ENCODE data around the gene COX5B.

COX5B gene

GRCh38 chr2:97654309-97654708, 8.4 kb downstream of the COX5B start:
- Histone ChIP-seq H4K20me1 (peaks cover 0 to 24% (median 0%) of the 10 kb centered on the region in 11 experiments; a peak in 5 of 22 replicates), H3K4me3 (no peak overlapping the region), H3K4me2 (no peak overlapping the region; a peak in 1 of 22 replicates), H3K9me3 (replicated peaks in 1 of 11) (peaks cover 0 to 17% (median 12%) of the 10 kb centered on the region in 11 experiments; a peak in 18 of 22 replicates), H3K4me1 (peaks cover 0 to 29% (median 3%) of the 10 kb centered on the region in 10 experiments; a peak in 7 of 20 replicates), H3K27me3 (no peaks in the 10 kb centered on the region), H3K36me3 (peaks cover 68 to 90% (median 76%) of the 10 kb centered on the region in 11 experiments), H3K27ac (no peak overlapping the region), H3K9ac (no peak overlapping the region)
- TF ChIP-seq Cebpa-rat (IDR thresholded peaks at IDR 0.05), result no peak

- H3K36me3 ChIP-seq, result peaks cover 67 to 90% (median 76%) of the 10 kb centered on the region in 11 experiments
- no peaks in the 10 kb centered on the region for H3K27me3 ChIP-seq
- H4K20me1 ChIP-seq, result peaks cover 0 to 28% (median 4%) of the 10 kb centered on the region in 11 experiments; a peak in 7 of 22 replicates
Observed at GRCh38 chr2:97654791-97655190, 8.9 kb downstream of the COX5B start.

GRCh38 chr2:97656129-97656755, 10.4 kb downstream of the COX5B start:
- H3K36me3 ChIP-seq, result peaks cover 55 to 90% (median 78%) of the 10 kb centered on the region in 11 experiments

More at GRCh38 chr2:97654791-97655190, 8.9 kb downstream of the COX5B start:
- peaks cover 0 to 17% (median 12%) of the 10 kb centered on the region in 11 experiments; a peak in 18 of 22 replicates for H3K9me3 ChIP-seq (replicated peaks in 1 of 11)
- no peak for TF ChIP-seq Cebpa-rat (IDR thresholded peaks at IDR 0.05)
- H3K4me1 ChIP-seq, result peaks cover 0 to 34% (median 3%) of the 10 kb centered on the region in 10 experiments; a peak in 8 of 20 replicates
- H3K27ac ChIP-seq, result no peak overlapping the region
- no peak overlapping the region for H3K9ac ChIP-seq
- H3K4me2 ChIP-seq, result no peak overlapping the region; a peak in 1 of 22 replicates
- H3K4me3 ChIP-seq, result no peak overlapping the region

GRCh38 chr2:97656905-97657587, 11.2 kb downstream of the COX5B start:
- Histone ChIP-seq H3K27ac (no peak overlapping the region), H3K4me2 (no peak overlapping the region), H3K4me3 (no peak overlapping the region), H4K20me1 (peaks cover 0 to 51% (median 21%) of the 10 kb centered on the region in 11 experiments; a peak in 14 of 22 replicates), H3K9ac (no peak overlapping the region), H3K27me3 (no peaks in the 10 kb centered on the region), H3K9me3 (replicated peaks in 1 of 11) (peaks cover 0 to 17% (median 12%) of the 10 kb centered on the region in 11 experiments; a peak in 18 of 22 replicates), H3K36me3 (peaks cover 55 to 97% (median 80%) of the 10 kb centered on the region in 11 experiments), H3K4me1 (peaks cover 12 to 56% (median 20%) of the 10 kb centered on the region in 10 experiments)
- TF ChIP-seq Cebpa-rat (IDR thresholded peaks at IDR 0.05), result no peak

More at GRCh38 chr2:97656129-97656755, 10.4 kb downstream of the COX5B start:
- Histone ChIP-seq H3K4me2 (no peak overlapping the region), H3K9ac (no peak overlapping the region), H3K27ac (no peak overlapping the region), H3K9me3 (replicated peaks in 1 of 11) (peaks cover 0 to 17% (median 12%) of the 10 kb centered on the region in 11 experiments; a peak in 18 of 22 replicates), H3K4me3 (no peak overlapping the region), H3K27me3 (no peaks in the 10 kb centered on the region), H4K20me1 (peaks cover 0 to 43% (median 17%) of the 10 kb centered on the region in 11 experiments; a peak in 13 of 22 replicates), H3K4me1 (peaks cover 4 to 48% (median 12%) of the 10 kb centered on the region in 10 experiments; a peak in 18 of 20 replicates)
- TF ChIP-seq Cebpa-rat (IDR thresholded peaks at IDR 0.05), result no peak

DNA sequence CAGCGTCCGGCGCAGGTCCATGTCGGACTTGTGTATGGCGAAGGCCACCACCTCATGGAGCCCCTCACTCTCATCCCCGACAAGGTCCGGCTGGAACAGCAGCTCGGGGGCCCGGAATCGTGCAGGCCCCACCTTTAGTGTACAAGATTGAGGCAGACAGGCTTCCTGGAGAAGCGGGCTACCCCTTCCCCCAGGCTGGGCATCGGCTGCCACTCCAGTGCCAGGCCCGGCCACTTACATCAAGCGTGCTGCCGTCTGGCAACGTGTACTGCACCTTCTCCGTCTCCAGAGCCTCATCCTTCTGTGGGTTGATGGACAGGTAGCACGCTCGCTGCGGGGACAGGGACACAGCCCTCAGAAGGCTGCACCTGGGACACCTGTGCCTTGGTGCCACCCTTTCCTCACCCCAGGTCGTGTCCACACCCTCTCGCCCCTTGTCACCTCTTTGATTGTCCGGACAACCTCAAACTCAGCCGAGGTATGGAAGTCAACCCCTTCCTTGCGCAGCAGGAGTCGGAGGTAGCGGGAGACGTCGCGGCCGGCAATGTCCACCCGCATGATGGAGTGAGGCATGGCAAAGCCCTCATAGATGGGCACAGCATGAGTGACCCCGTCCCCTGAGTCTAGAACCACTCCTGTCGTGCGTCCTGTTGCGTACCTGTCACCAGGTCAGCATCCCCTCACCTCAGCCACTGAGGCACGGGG, 12.3 kb downstream of the COX5B start:
- Histone ChIP-seq H3K4me1 (peaks cover 23 to 53% (median 31%) of the 10 kb centered on the region in 10 experiments), H3K9me3 (replicated peaks in 1 of 11) (peaks cover 0 to 17% (median 12%) of the 10 kb centered on the region in 11 experiments; a peak in 18 of 22 replicates), H4K20me1 (peaks cover 0 to 55% (median 26%) of the 10 kb centered on the region in 11 experiments; a peak in 14 of 22 replicates), H3K9ac (no peak overlapping the region), H3K36me3 (peaks cover 55 to 88% (median 80%) of the 10 kb centered on the region in 11 experiments), H3K4me3 (no peak overlapping the region), H3K4me2 (no peak overlapping the region), H3K27me3 (no peaks in the 10 kb centered on the region), H3K27ac (no peak overlapping the region)
- TF ChIP-seq Cebpa-rat (IDR thresholded peaks at IDR 0.05), result no peak

- Histone ChIP-seq H3K27me3 (no peaks in the 10 kb centered on the region), H3K4me3 (no peak overlapping the region), H3K4me2 (no peak overlapping the region), H3K36me3 (peaks cover 55 to 82% (median 74%) of the 10 kb centered on the region in 11 experiments), H3K4me1 (peaks cover 24 to 47% (median 31%) of the 10 kb centered on the region in 10 experiments), H3K27ac (no peak overlapping the region), H3K9ac (no peak overlapping the region), H4K20me1 (peaks cover 0 to 55% (median 26%) of the 10 kb centered on the region in 11 experiments; a peak in 14 of 22 replicates), H3K9me3 (replicated peaks in 1 of 11) (peaks cover 0 to 15% (median 11%) of the 10 kb centered on the region in 11 experiments; a peak in 18 of 22 replicates)
- TF ChIP-seq Cebpa-rat (IDR thresholded peaks at IDR 0.05), result no peak
Observed at GRCh38 chr2:97658691-97659157, 12.9 kb downstream of the COX5B start.

GRCh38 chr2:97659256-97660043, 13.6 kb downstream of the COX5B start:
- Histone ChIP-seq H3K27me3 (no peaks in the 10 kb centered on the region), H4K20me1 (peaks cover 0 to 55% (median 26%) of the 10 kb centered on the region in 11 experiments; a peak in 14 of 22 replicates), H3K4me1 (peaks cover 24 to 43% (median 31%) of the 10 kb centered on the region in 10 experiments), H3K9ac (0 out of 22 replicates have a peak overlapping the region, but pooled peaks of 1 of the 11 experiments have one; percentile 27), H3K4me2 (peak overlapping the region in 3 of 11 experiments; percentile 94 to 99 (median 99); a peak in 5 of 22 replicates), H3K9me3 (replicated peaks in 1 of 11) (peaks cover 0 to 8% (median 4%) of the 10 kb centered on the region in 11 experiments; a peak in 14 of 22 replicates), H3K36me3 (peaks cover 52 to 75% (median 67%) of the 10 kb centered on the region in 11 experiments), H3K27ac (peak overlapping the region in 1 of 11 experiments; percentile 96; a peak in 1 of 22 replicates), H3K4me3 (no peak overlapping the region)
- TF ChIP-seq Cebpa-rat (IDR thresholded peaks at IDR 0.05), result no peak
